ENCODE data around the gene MXD3. TPM values are rescaled to one million over a fixed set of nuclear protein-coding genes. Genes with fewer than 3 reads are reported as not detected.

MXD3 gene
- polyA plus RNA-seq, 1 experiment: 2.8 TPM

DNA sequence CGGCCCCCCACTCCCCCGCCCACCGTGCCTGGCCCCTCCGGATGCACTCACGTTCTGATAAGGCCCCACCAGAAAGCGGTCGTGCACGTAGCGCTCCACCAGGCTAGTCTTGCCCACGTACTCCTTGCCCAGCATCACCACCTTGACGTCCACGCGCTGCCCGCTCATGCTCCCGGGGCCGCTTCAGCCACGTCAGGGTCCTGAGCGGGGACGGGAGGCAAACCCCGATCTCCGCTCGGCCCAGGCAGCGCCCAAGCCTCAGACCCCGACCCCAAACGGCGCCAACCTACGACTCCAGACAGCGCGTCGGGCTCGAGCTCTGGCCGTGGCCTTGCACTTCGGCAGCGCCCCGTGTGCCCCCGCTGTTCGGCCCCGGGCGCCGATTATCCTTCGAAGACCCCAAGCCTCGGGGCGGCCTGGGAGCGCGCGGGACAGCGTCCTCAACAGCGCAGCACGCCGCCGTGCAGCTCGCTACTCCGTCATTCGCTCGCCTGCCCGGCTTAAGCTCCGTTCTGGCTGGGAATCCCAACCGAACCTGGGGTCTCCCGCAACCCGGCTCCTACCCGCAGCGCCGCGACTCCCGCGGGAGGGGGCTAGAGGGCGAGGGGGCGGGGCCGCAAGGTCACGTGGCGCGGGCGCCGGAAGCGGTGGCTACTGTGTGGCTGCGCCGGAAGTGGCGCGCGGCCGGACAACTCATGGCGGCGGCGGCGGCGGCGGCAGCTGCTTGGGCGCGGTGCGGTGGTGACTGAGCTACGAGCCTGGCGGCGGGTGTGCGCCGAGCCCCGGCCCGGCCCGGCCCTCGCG, 8.4 kb downstream of the MXD3 start, which contains the start of the genes PRELID1 and RAB24:
Gene PRELID1 (plus strand): TSS at position 679 of the 804 bp plus-strand sequence. CDS start 187 bp downstream, outside the sequence.
Gene RAB24 (minus strand): TSS at position 599 of the 804 bp plus-strand sequence. CDS start 431 bp downstream, at position 168.
- ChIA-PET POLR2A (interaction anchor here (0.6 to 1.2 kb wide), 2 partner anchors 9 to 183 kb away, joined by 4 to 7 read pairs; no protein-coding TSS in a partner anchor), CTCF (interaction anchor here (1.0 to 4.0 kb wide), 4 partner anchors 10 to 229 kb away, joined by 3 to 33 read pairs (median 4); no protein-coding TSS in a partner anchor)
- DNase-seq (ENCODE audit: low read depth, low spot score): peak; percentile 46
- H3K27me3 ChIP-seq (ENCODE audit: control insufficient read depth, insufficient read depth, low read length): no peaks in the 10 kb centered on the region
- H3K4me3 ChIP-seq (ENCODE audit: low read depth, low read length): peak within 1 kb of the TSS; percentile 89
- H3K27ac ChIP-seq (ENCODE audit: low read depth, low read length): peak within 1 kb of the TSS; percentile 47
- TF ChIP-seq, protein P1, sequence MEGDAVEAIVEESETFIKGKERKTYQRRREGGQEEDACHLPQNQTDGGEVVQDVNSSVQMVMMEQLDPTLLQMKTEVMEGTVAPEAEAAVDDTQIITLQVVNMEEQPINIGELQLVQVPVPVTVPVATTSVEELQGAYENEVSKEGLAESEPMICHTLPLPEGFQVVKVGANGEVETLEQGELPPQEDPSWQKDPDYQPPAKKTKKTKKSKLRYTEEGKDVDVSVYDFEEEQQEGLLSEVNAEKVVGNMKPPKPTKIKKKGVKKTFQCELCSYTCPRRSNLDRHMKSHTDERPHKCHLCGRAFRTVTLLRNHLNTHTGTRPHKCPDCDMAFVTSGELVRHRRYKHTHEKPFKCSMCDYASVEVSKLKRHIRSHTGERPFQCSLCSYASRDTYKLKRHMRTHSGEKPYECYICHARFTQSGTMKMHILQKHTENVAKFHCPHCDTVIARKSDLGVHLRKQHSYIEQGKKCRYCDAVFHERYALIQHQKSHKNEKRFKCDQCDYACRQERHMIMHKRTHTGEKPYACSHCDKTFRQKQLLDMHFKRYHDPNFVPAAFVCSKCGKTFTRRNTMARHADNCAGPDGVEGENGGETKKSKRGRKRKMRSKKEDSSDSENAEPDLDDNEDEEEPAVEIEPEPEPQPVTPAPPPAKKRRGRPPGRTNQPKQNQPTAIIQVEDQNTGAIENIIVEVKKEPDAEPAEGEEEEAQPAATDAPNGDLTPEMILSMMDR (IDR thresholded peaks at IDR 0.05; ENCODE audit: low read depth, low read length): peak; percentile 36
- no peaks in the 10 kb centered on the region; the same call in 1 of the 2 replicates for H3K9me3 ChIP-seq (ENCODE audit: control insufficient read depth, insufficient read depth, low read length)

DNA sequence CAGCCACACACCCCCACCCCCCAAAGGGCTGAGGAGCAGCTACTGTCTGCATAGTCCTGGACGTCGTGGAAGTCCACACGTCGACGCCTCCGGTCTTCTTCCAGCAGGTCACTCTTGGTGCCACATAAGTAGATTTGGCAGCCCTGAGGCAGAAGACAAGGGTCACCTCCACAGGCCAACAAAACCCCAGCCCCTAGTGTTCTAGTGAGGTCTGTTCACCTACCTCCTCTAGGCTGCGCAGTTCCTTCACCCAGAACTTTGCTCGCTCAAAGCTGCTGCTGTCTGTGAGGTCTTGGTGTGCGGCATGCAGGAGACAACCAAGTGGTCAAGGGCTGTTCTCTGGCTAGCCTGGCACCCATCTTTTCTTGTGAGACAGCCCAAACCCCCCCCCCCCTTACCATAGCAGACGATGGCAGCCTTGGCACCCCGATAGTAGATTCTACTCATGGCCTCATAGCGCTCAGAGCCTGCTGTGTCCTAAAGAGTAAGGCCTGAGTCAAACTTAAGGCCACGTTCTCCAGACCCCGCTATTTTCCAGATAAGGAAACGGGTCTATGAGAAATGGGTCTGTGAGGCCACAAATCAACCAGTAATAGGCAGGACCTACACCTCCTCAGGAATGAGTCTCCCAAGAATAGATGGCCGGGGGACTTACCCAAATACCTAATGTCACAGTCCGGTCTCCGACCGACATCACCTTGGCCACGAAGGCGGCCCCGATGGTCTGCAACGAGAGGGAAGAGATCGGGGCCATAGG, 9.2 kb downstream of the MXD3 start:
- no peak for DNase-seq (ENCODE audit: low read depth, low spot score)
- peak overlapping the region; percentile 47 for H3K27ac ChIP-seq (ENCODE audit: low read depth, low read length)
- no peaks in the 10 kb centered on the region; the same call in 1 of the 2 replicates for H3K9me3 ChIP-seq (ENCODE audit: control insufficient read depth, insufficient read depth, low read length)
- H3K27me3 ChIP-seq (ENCODE audit: control insufficient read depth, insufficient read depth, low read length): no peaks in the 10 kb centered on the region
- TF ChIP-seq, protein P1 (IDR thresholded peaks at IDR 0.05; ENCODE audit: low read depth, low read length): peak; percentile 26
- CTCF ChIA-PET: interaction anchor here (0.8 to 4.0 kb wide), 2 partner anchors 189 to 231 kb away, joined by 5 to 33 read pairs; no protein-coding TSS in a partner anchor
- POLR2A ChIA-PET: no interaction called here
- peak overlapping the region; percentile 89 for H3K4me3 ChIP-seq (ENCODE audit: low read depth, low read length)

DNA sequence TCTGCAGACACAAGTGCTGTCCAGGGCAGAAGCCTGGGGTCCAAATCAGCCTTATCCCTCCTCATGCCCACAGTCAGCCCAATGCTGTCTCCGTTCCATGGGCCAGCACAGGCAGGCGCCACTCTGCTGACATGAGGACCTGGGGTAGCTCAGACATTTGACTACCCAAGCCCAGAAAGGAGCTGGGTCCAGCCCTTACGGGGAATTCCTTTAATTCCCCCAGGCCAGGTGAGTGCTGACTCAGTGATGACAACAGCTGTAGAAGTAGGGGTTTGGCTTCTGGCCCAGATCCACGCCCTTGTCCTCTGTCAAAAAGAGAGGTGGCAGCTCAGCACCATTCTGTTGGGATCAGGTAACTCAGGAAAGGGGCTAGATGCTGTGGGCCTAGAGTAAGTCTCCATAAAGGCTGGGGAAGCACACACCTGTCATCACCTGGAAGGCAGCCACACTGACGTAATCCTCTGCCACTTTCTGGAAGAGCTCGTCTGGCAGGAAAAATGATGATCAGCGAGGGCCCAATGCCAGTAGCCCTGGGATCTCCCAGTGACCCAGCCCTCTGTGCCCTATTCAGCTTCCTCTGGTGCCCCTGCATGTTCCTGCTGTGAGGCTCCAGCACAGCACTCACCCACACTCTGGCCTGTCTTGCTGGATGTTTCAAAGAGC, 10.1 kb downstream of the MXD3 start:
- TF ChIP-seq, protein P1 (IDR thresholded peaks at IDR 0.05; ENCODE audit: low read depth, low read length): no peak
- DNase-seq (ENCODE audit: low read depth, low spot score): no peak
- Histone ChIP-seq H3K9me3 (ENCODE audit: control insufficient read depth, insufficient read depth, low read length) (no peaks in the 10 kb centered on the region; the same call in 1 of the 2 replicates), H3K27ac (ENCODE audit: low read depth, low read length) (no peak overlapping the region), H3K4me3 (ENCODE audit: low read depth, low read length) (no peak overlapping the region), H3K27me3 (ENCODE audit: control insufficient read depth, insufficient read depth, low read length) (no peaks in the 10 kb centered on the region)
- ChIA-PET POLR2A (no interaction called here), CTCF (interaction anchor here (0.8 to 4.0 kb wide), 3 partner anchors 8 to 230 kb away, joined by 5 to 33 read pairs (median 22); no protein-coding TSS in a partner anchor)

DNA sequence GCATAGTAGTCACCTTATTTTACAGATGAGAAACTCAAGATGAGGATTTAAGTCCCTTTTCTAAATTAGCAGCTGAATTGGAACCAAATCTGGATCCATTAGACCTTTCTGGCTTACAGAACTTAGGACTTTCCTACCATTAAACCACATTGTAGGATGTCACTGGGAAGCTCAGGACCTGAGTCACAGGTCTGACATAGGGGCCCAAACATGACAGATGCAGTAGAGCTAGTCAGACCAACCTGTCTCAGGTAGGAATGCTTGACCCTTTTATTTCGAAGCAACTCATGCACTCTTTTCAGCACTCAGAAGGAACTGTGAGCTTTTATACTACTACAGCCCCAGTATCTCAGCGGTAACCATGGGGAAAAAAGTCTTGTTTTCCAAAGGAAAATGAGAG, 10.7 kb downstream of the MXD3 start:
- Histone ChIP-seq H3K27me3 (ENCODE audit: control insufficient read depth, insufficient read depth, low read length) (no peaks in the 10 kb centered on the region), H3K4me3 (ENCODE audit: low read depth, low read length) (no peak overlapping the region), H3K27ac (ENCODE audit: low read depth, low read length) (no peak overlapping the region), H3K9me3 (ENCODE audit: control insufficient read depth, insufficient read depth, low read length) (no peaks in the 10 kb centered on the region; the same call in 1 of the 2 replicates)
- TF ChIP-seq, protein P1 (IDR thresholded peaks at IDR 0.05; ENCODE audit: low read depth, low read length): no peak
- DNase-seq (ENCODE audit: low read depth, low spot score): no peak
- CTCF ChIA-PET: interaction anchor here (2.8 to 4.0 kb wide), 2 partner anchors 9 to 187 kb away, joined by 22 to 33 read pairs; no protein-coding TSS in a partner anchor
- POLR2A ChIA-PET: interaction anchor here (0.6 kb wide), 1 partner anchor 70 kb away, joined by 5 read pairs; no protein-coding TSS in a partner anchor
